ENCODE results near the gene NAV2.
"Not testable (repeated sequence)": the region's sequence is repeated elsewhere in the genome, so short reads cannot be mapped to it uniquely, and the experiment has no call there.

NAV2 gene

GRCh38 chr11:20118209-20118608 is 405.6 kb downstream of the NAV2 start:
- DNase-seq (ENCODE audit: low read depth): no peak

- no peak for DNase-seq (ENCODE audit: low read depth)
These were observed 406.7 kb downstream of the NAV2 start for GRCh38 chr11:20119315-20119714.

GRCh38 chr11:20120134-20120925 is 407.7 kb downstream of the NAV2 start:
- no peak for DNase-seq (ENCODE audit: low read depth)

GRCh38 chr11:20122131-20122530 is 409.5 kb downstream of the NAV2 start:
- DNase-seq (ENCODE audit: low read depth): no peak

GRCh38 chr11:20125927-20126326 is 413.3 kb downstream of the NAV2 start:
- no peak for DNase-seq (ENCODE audit: low read depth)

GRCh38 chr11:20126724-20127123 is 414.1 kb downstream of the NAV2 start:
- no peak for DNase-seq (ENCODE audit: low read depth)

GRCh38 chr11:20127671-20128527 is 415.3 kb downstream of the NAV2 start:
- no peak for DNase-seq (ENCODE audit: low read depth)

GRCh38 chr11:20128528-20128825 is 415.8 kb downstream of the NAV2 start:
- DNase-seq (ENCODE audit: low read depth): not testable (repeated sequence)

- DNase-seq (ENCODE audit: low read depth): no peak
These were observed 417.0 kb downstream of the NAV2 start for GRCh38 chr11:20129665-20130064.

- DNase-seq (ENCODE audit: low read depth): no peak
These were observed 419.4 kb downstream of the NAV2 start for GRCh38 chr11:20131788-20132666.

GRCh38 chr11:20132667-20133039 is 420.0 kb downstream of the NAV2 start:
- DNase-seq (ENCODE audit: low read depth): no peak

GRCh38 chr11:20134991-20135736 is 422.5 kb downstream of the NAV2 start:
- no peak for DNase-seq (ENCODE audit: low read depth)

- DNase-seq (ENCODE audit: low read depth): no peak
These were observed 425.0 kb downstream of the NAV2 start for GRCh38 chr11:20137637-20138036.

GRCh38 chr11:20138707-20139106 is 426.1 kb downstream of the NAV2 start:
- DNase-seq (ENCODE audit: low read depth): no peak

- DNase-seq (ENCODE audit: low read depth): peak; percentile 42
These were observed 441.7 kb downstream of the NAV2 start for GRCh38 chr11:20154381-20154780.

GRCh38 chr11:20155683-20156279 is 443.1 kb downstream of the NAV2 start:
- no peak for DNase-seq (ENCODE audit: low read depth)

- DNase-seq (ENCODE audit: low read depth): no peak
These were observed 443.7 kb downstream of the NAV2 start for GRCh38 chr11:20156280-20156875.

GRCh38 chr11:20156876-20157613 is 444.4 kb downstream of the NAV2 start:
- no peak for DNase-seq (ENCODE audit: low read depth)

GRCh38 chr11:20157728-20158127 is 445.1 kb downstream of the NAV2 start:
- DNase-seq (ENCODE audit: low read depth): no peak

GRCh38 chr11:20158597-20159257 is 446.1 kb downstream of the NAV2 start:
- DNase-seq (ENCODE audit: low read depth): no peak

Data from HS-5 (cell line).